Central memory CD8-positive, alpha-beta T cell (primary cell): ENCODE measurements around the gene RACK1.
A peak's percentile ranks its signal among the peaks of the same experiment; 100 is the strongest.

Experiments
- ATAC-seq: fragments of 150-1000 bp; cut with Tn5 transposase; replicated peaks from 2 replicates; pipeline ENCODE4 v1.10.0; 2022; ENCODE audit warnings: mild to moderate bottlenecking, moderate FRiP score, moderate number of reproducible peaks; ENCODE audit not compliant: poor library complexity, severe bottlenecking; ENCODE audit errors: extremely low read depth
- DNase-seq, 2 donors: peaks; one replicate each; pipeline ENCODE4 v3.0.0; 2021; ENCODE audit warnings: low spot score in 2 of 2
- H3K27ac Mint-ChIP-seq: one replicate; pipeline ENCODE4 v1.8.0; 2022; ENCODE audit warnings: low read depth, mild to moderate bottlenecking, moderate library complexity, mixed read lengths
- H3K27me3 Mint-ChIP-seq: one replicate; pipeline ENCODE4 v1.8.0; 2022; ENCODE audit warnings: mixed read lengths
- H3K36me3 Mint-ChIP-seq: one replicate; pipeline ENCODE4 v1.8.0; 2022; ENCODE audit warnings: mild to moderate bottlenecking, moderate library complexity, mixed read lengths; ENCODE audit not compliant: insufficient read depth
- H3K4me1 Mint-ChIP-seq: one replicate; pipeline ENCODE4 v1.8.0; 2022; ENCODE audit warnings: mixed read lengths
- H3K4me3 Mint-ChIP-seq: one replicate; pipeline ENCODE4 v1.8.0; 2022; ENCODE audit warnings: mild to moderate bottlenecking, moderate library complexity, mixed read lengths
- H3K9me3 Mint-ChIP-seq: one replicate; pipeline ENCODE4 v1.8.0; 2022; ENCODE audit warnings: mixed read lengths

RACK1 gene

GRCh38 chr5:181203093-181203711 is 40.5 kb downstream of the RACK1 start:
- H3K27me3 Mint-ChIP-seq, result peaks cover 24% of the 10 kb centered on the region
- no peak overlapping the region for H3K27ac Mint-ChIP-seq
- DNase-seq (no peak), ATAC-seq (no peak)
- peak overlapping the region; percentile 92 for H3K4me3 Mint-ChIP-seq
- H3K9me3 Mint-ChIP-seq, result no peaks in the 10 kb centered on the region
- H3K4me1 Mint-ChIP-seq, result peaks cover 42% of the 10 kb centered on the region
- peaks cover 35% of the 10 kb centered on the region for H3K36me3 Mint-ChIP-seq

GRCh38 chr5:181200816-181201215 is 42.9 kb downstream of the RACK1 start:
- peaks cover 11% of the 10 kb centered on the region for H3K36me3 Mint-ChIP-seq
- no peak for DNase-seq
- no peaks in the 10 kb centered on the region for H3K9me3 Mint-ChIP-seq
- H3K4me3 Mint-ChIP-seq, result no peak overlapping the region
- ATAC-seq, result no peak
- H3K27me3 Mint-ChIP-seq, result peaks cover 5% of the 10 kb centered on the region
- H3K4me1 Mint-ChIP-seq, result peaks cover 18% of the 10 kb centered on the region
- no peak overlapping the region for H3K27ac Mint-ChIP-seq

GRCh38 chr5:181199881-181200638 is 43.6 kb downstream of the RACK1 start:
- Mint-ChIP-seq H3K36me3 (peaks cover 5% of the 10 kb centered on the region), H3K4me1 (peaks cover 12% of the 10 kb centered on the region), H3K4me3 (no peak overlapping the region), H3K27ac (no peak overlapping the region), H3K27me3 (no peaks in the 10 kb centered on the region), H3K9me3 (no peaks in the 10 kb centered on the region)
- DNase-seq, result no peak
- ATAC-seq, result no peak

DNA sequence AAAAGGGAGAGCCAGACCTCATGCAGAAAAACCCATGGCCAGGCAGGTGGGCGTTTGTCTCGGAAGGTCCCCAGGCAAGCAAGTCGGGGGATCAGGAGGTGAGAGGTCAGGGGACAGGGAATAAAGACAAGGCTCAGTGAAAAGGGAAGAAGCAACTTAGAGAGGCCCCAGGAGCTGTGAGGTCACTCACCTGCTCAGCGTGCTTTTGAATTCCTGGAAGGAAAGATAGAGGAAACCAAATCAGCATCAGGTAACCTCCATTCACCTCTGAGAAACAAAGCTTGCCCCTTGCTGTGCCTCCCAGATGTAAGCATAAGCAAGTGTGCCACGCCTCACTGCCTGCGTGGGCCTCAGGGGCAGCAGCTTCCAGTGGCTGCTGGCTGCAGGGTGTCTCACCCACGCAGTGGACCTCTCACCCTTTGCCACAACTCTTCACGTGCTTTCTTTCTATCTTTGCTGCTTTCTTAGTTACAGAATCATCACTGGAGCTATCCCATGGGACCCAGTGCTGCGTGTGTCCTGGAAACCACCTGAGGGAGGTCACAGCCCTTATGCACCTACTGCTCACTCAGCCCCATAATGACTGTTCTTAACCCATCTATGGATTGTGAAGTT is 44.7 kb downstream of the RACK1 start:
- peaks cover 8% of the 10 kb centered on the region for H3K4me1 Mint-ChIP-seq
- DNase-seq, result no peak
- ATAC-seq, result no peak
- no peak overlapping the region for H3K27ac Mint-ChIP-seq
- no peaks in the 10 kb centered on the region for H3K9me3 Mint-ChIP-seq
- no peak overlapping the region for H3K4me3 Mint-ChIP-seq
- H3K27me3 Mint-ChIP-seq, result no peaks in the 10 kb centered on the region
- peaks cover 2% of the 10 kb centered on the region for H3K36me3 Mint-ChIP-seq

DNA sequence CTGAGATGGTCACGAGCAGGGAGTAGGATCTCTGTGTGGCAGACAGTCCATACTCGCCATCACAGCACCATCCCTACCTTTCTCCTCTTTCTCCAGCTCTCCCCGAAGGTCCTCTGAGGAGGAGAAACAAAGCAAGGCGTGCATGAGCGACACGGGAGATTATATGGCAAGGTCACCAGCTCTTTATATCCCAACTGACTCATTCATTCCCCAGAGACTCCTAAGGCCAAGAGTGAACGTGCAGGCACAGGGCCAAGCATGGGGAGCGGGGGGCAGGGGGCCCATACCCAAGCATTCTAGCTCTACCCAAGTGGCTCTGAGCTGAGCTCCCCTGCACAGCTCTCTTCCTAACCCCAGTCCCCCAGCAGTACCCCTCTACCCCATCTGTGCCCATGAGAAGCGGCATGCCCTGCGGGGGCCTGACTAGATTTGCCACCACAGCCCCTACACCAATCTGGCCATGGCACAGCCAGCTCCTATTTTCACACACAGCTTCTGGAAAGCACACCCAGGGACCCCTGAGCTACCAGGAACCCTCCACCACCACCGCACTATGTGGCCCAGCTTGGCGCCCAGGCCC is 45.5 kb downstream of the RACK1 start:
- no peaks in the 10 kb centered on the region for H3K9me3 Mint-ChIP-seq

DNA sequence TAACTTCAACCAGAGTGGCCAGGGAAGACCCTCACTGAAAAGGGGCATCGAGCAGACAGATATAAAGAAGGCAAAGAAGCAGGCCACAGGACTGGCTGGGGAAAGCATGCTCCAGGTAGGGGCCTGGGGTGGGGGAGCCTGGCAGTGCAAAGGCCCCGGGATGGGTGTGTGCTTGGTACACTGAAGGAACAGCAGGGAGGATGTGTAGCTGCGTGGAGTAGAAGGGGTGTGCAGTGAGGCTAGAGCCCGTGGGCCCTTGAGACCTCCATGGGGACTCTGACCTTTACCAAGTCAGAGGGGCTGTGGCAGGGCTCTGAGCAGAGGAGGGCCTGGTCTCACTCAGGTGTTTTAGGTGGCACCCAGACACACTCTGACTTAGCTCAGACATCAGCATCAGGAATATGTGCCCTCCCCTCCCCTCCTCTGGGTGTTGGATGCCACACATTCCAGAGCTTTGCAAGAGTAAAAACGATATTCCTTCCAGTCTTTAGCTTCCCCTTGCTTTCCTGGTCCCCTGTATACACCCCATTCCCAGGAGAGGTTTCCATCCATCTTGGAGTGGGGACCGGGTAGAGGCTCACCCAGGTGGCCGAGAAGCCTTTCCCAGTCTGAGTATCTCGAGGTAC is 46.3 kb downstream of the RACK1 start:
- Mint-ChIP-seq H3K4me3 (no peak overlapping the region), H3K27me3 (no peaks in the 10 kb centered on the region), H3K36me3 (peaks cover 6% of the 10 kb centered on the region), H3K4me1 (peaks cover 6% of the 10 kb centered on the region), H3K27ac (no peak overlapping the region), H3K9me3 (no peaks in the 10 kb centered on the region)
- ATAC-seq (no peak), DNase-seq (no peak)

More for the DNA sequence above, 45.5 kb downstream of the RACK1 start:
- Mint-ChIP-seq H3K36me3 (peaks cover under 1% of the 10 kb centered on the region), H3K27ac (no peak overlapping the region), H3K27me3 (no peaks in the 10 kb centered on the region), H3K4me1 (no peaks in the 10 kb centered on the region), H3K4me3 (no peak overlapping the region)
- ATAC-seq (no peak), DNase-seq (no peak)

GRCh38 chr5:181195249-181195761 is 48.4 kb downstream of the RACK1 start:
- peaks cover 6% of the 10 kb centered on the region for H3K27me3 Mint-ChIP-seq
- ATAC-seq, result no peak
- no peak overlapping the region for H3K27ac Mint-ChIP-seq

GRCh38 chr5:181194489-181195248 is 49.0 kb downstream of the RACK1 start:
- Mint-ChIP-seq H3K27ac (no peak overlapping the region), H3K36me3 (peaks cover 34% of the 10 kb centered on the region), H3K9me3 (peaks cover 5% of the 10 kb centered on the region), H3K27me3 (peaks cover 6% of the 10 kb centered on the region), H3K4me3 (no peak overlapping the region), H3K4me1 (peaks cover 31% of the 10 kb centered on the region)
- no peak for ATAC-seq
- no peak for DNase-seq

More at GRCh38 chr5:181195249-181195761, 48.4 kb downstream of the RACK1 start:
- peaks cover 28% of the 10 kb centered on the region for H3K36me3 Mint-ChIP-seq
- peaks cover 5% of the 10 kb centered on the region for H3K9me3 Mint-ChIP-seq
- no peak overlapping the region for H3K4me3 Mint-ChIP-seq
- DNase-seq, result no peak
- peaks cover 25% of the 10 kb centered on the region for H3K4me1 Mint-ChIP-seq

- no peak overlapping the region for H3K4me3 Mint-ChIP-seq
- peaks cover 38% of the 10 kb centered on the region for H3K4me1 Mint-ChIP-seq
- ATAC-seq, result no peak
- H3K36me3 Mint-ChIP-seq, result peaks cover 44% of the 10 kb centered on the region
- no peak for DNase-seq
- H3K27ac Mint-ChIP-seq, result no peak overlapping the region
- H3K27me3 Mint-ChIP-seq, result peaks cover 10% of the 10 kb centered on the region
- H3K9me3 Mint-ChIP-seq, result peaks cover 5% of the 10 kb centered on the region
Observed at GRCh38 chr5:181193656-181194055, 50.0 kb downstream of the RACK1 start.

- Mint-ChIP-seq H3K36me3 (peaks cover 56% of the 10 kb centered on the region), H3K27ac (peak overlapping the region; percentile 100)
- ATAC-seq, result no peak
Observed at GRCh38 chr5:181192337-181193046, 51.2 kb downstream of the RACK1 start.

DNA sequence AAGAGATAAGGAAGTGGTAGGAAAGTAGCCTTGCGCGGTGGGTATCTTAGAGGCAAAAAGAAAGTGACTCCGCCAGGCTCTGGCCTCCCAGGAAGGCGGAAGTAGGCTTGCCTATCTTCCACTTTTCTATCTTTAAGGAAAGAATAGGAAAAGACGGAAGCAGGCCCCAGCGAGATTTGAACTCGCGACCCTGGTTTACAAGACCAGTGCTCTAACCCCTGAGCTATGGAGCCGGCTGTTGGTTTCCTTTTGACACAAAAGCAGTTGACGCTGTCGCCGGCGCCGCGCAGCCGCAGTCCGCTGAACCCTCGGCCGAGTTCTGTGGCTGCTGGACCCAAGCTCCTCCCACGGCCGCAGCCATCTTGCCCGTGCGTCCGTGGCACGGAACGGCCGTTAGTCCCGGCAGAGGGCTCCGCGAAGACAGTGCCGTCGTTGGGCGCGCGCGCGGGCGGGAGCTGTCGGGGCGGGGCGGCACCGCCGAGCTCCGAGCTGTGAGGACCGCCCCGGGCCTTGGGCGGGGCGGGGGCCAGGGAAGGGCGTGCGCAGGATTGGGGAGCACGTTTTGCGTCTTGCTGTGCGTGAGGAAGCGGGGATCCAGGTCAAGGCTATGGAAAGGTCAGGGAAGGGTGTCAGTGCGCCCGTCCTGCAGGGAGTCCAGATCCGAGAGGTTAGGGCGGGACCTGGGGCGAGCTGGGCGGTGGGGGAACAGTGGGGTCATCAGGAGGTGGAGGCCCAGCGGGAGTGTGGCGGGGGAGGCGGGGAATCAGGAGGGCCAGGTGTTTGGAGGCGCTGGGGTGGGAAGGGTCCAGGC is 52.0 kb downstream of the RACK1 start:
- Mint-ChIP-seq H3K9me3 (peaks cover 5% of the 10 kb centered on the region), H3K4me1 (peaks cover 51% of the 10 kb centered on the region), H3K36me3 (peaks cover 63% of the 10 kb centered on the region), H3K4me3 (peak overlapping the region; percentile 99), H3K27ac (peak overlapping the region; percentile 100), H3K27me3 (peaks cover 14% of the 10 kb centered on the region)
- peak; percentile 44 for ATAC-seq
- DNase-seq, result peak; percentile 97 to 99

More at GRCh38 chr5:181192337-181193046, 51.2 kb downstream of the RACK1 start:
- Mint-ChIP-seq H3K4me1 (peaks cover 50% of the 10 kb centered on the region), H3K9me3 (peaks cover 5% of the 10 kb centered on the region), H3K4me3 (peak overlapping the region; percentile 99), H3K27me3 (peaks cover 14% of the 10 kb centered on the region)
- no peak for DNase-seq
